ENCODE results near the gene MAN1A2.
"Not testable (repeated sequence)": the region's sequence is repeated elsewhere in the genome, so short reads cannot be mapped to it uniquely, and the experiment has no call there.

MAN1A2 gene

GRCh38 chr1:117452216-117452615 is 85.0 kb downstream of the MAN1A2 start:
- in situ Hi-C loops (cut with HindIII; ENCODE audit: low sequenced_read_pairs) = loop anchor here (5.0 kb wide), 1 partner anchor 55 kb away; no protein-coding TSS in a partner anchor
- no peak for TF ChIP-seq CTCF (IDR thresholded peaks at IDR 0.05; ENCODE audit: low read depth, low read length, missing control alignments)
- no peak overlapping the region for H3K4me3 ChIP-seq (ENCODE audit: low read depth, low read length)
- no peak for DNase-seq (ENCODE audit: low read depth)

- DNase-seq (ENCODE audit: low read depth) = no peak
- no peak overlapping the region for H3K4me3 ChIP-seq (ENCODE audit: low read depth, low read length)
- no peak for TF ChIP-seq CTCF (IDR thresholded peaks at IDR 0.05; ENCODE audit: low read depth, low read length, missing control alignments)
- in situ Hi-C loops (cut with HindIII; ENCODE audit: low sequenced_read_pairs) = loop anchor here (5.0 kb wide), 1 partner anchor 57 kb away; no protein-coding TSS in a partner anchor
These were observed 86.7 kb downstream of the MAN1A2 start for GRCh38 chr1:117453958-117454357.

- DNase-seq (ENCODE audit: low read depth); in situ Hi-C loops (cut with HindIII; ENCODE audit: low sequenced_read_pairs); H3K4me3 ChIP-seq (ENCODE audit: low read depth, low read length): not testable (repeated sequence)
These were observed 91.2 kb downstream of the MAN1A2 start for GRCh38 chr1:117458410-117458809.

- H3K4me3 ChIP-seq (ENCODE audit: low read depth, low read length) = no peak overlapping the region
- no peak for TF ChIP-seq CTCF (IDR thresholded peaks at IDR 0.05; ENCODE audit: low read depth, low read length, missing control alignments)
- DNase-seq (ENCODE audit: low read depth) = no peak
- in situ Hi-C loops (cut with HindIII; ENCODE audit: low sequenced_read_pairs) = no loop called here
These were observed 99.5 kb downstream of the MAN1A2 start for GRCh38 chr1:117466761-117467160.

- DNase-seq (ENCODE audit: low read depth) = no peak
- in situ Hi-C loops (cut with HindIII; ENCODE audit: low sequenced_read_pairs) = no loop called here
- TF ChIP-seq CTCF (IDR thresholded peaks at IDR 0.05; ENCODE audit: low read depth, low read length, missing control alignments) = no peak
- no peak overlapping the region for H3K4me3 ChIP-seq (ENCODE audit: low read depth, low read length)
These were observed 100.1 kb downstream of the MAN1A2 start for GRCh38 chr1:117467336-117467735.

GRCh38 chr1:117473063-117473462 is 105.8 kb downstream of the MAN1A2 start:
- no peak overlapping the region for H3K4me3 ChIP-seq (ENCODE audit: low read depth, low read length)
- no peak for DNase-seq (ENCODE audit: low read depth)
- TF ChIP-seq CTCF (IDR thresholded peaks at IDR 0.05; ENCODE audit: low read depth, low read length, missing control alignments) = no peak
- in situ Hi-C loops (cut with HindIII; ENCODE audit: low sequenced_read_pairs) = no loop called here

- H3K4me3 ChIP-seq (ENCODE audit: low read depth, low read length); in situ Hi-C loops (cut with HindIII; ENCODE audit: low sequenced_read_pairs): not testable (repeated sequence)
These were observed 108.2 kb downstream of the MAN1A2 start for GRCh38 chr1:117475495-117475894.

GRCh38 chr1:117479086-117479485 is 111.8 kb downstream of the MAN1A2 start:
- no peak for TF ChIP-seq CTCF (IDR thresholded peaks at IDR 0.05; ENCODE audit: low read depth, low read length, missing control alignments)
- in situ Hi-C loops (cut with HindIII; ENCODE audit: low sequenced_read_pairs) = no loop called here
- DNase-seq (ENCODE audit: low read depth) = no peak
- H3K4me3 ChIP-seq (ENCODE audit: low read depth, low read length) = no peak overlapping the region

More at GRCh38 chr1:117475495-117475894, 108.2 kb downstream of the MAN1A2 start:
- DNase-seq (ENCODE audit: low read depth) = not testable (repeated sequence)

Data from astrocyte of the cerebellum (primary cell).